ENCODE data around the gene KIRREL1.

KIRREL1 gene

GRCh38 chr1:158025576-158026230 lies 32.3 kb downstream of the KIRREL1 start:
- no peak for DNase-seq (ENCODE audit: low spot score)
- in situ Hi-C loops (cut with MboI; ENCODE audit: low pct_unique_long_range_greater_than_20kb, low sequenced_read_pairs, unreplicated experiment), result no loop called here
- TF ChIP-seq CTCF (IDR thresholded peaks at IDR 0.05; ENCODE audit: extremely low read depth, insufficient read depth, missing control alignments), result no peak

- in situ Hi-C loops (cut with MboI; ENCODE audit: low pct_unique_long_range_greater_than_20kb, low sequenced_read_pairs, unreplicated experiment), result no loop called here
- TF ChIP-seq CTCF (IDR thresholded peaks at IDR 0.05; ENCODE audit: extremely low read depth, insufficient read depth, missing control alignments), result no peak
- no peak for DNase-seq (ENCODE audit: low spot score)
Measured at GRCh38 chr1:158026651-158027050, 33.2 kb downstream of the KIRREL1 start.

GRCh38 chr1:158027508-158027907 lies 34.1 kb downstream of the KIRREL1 start:
- TF ChIP-seq CTCF (IDR thresholded peaks at IDR 0.05; ENCODE audit: extremely low read depth, insufficient read depth, missing control alignments), result no peak
- no peak for DNase-seq (ENCODE audit: low spot score)
- in situ Hi-C loops (cut with MboI; ENCODE audit: low pct_unique_long_range_greater_than_20kb, low sequenced_read_pairs, unreplicated experiment), result no loop called here

GRCh38 chr1:158028969-158029368 lies 35.5 kb downstream of the KIRREL1 start:
- in situ Hi-C loops (cut with MboI; ENCODE audit: low pct_unique_long_range_greater_than_20kb, low sequenced_read_pairs, unreplicated experiment), result no loop called here
- DNase-seq (ENCODE audit: low spot score), result no peak
- no peak for TF ChIP-seq CTCF (IDR thresholded peaks at IDR 0.05; ENCODE audit: extremely low read depth, insufficient read depth, missing control alignments)

- in situ Hi-C loops (cut with MboI; ENCODE audit: low pct_unique_long_range_greater_than_20kb, low sequenced_read_pairs, unreplicated experiment), result no loop called here
- TF ChIP-seq CTCF (IDR thresholded peaks at IDR 0.05; ENCODE audit: extremely low read depth, insufficient read depth, missing control alignments), result no peak
- DNase-seq (ENCODE audit: low spot score), result no peak
Measured at GRCh38 chr1:158035014-158035413, 41.6 kb downstream of the KIRREL1 start.

GRCh38 chr1:158035976-158036583 lies 42.6 kb downstream of the KIRREL1 start:
- no peak for DNase-seq (ENCODE audit: low spot score)
- in situ Hi-C loops (cut with MboI; ENCODE audit: low pct_unique_long_range_greater_than_20kb, low sequenced_read_pairs, unreplicated experiment), result no loop called here
- TF ChIP-seq CTCF (IDR thresholded peaks at IDR 0.05; ENCODE audit: extremely low read depth, insufficient read depth, missing control alignments), result peak; percentile 52

Data from GM13977 (cell line).